ENCODE results near the gene NCR3LG1.

Gene NCR3LG1

DNA sequence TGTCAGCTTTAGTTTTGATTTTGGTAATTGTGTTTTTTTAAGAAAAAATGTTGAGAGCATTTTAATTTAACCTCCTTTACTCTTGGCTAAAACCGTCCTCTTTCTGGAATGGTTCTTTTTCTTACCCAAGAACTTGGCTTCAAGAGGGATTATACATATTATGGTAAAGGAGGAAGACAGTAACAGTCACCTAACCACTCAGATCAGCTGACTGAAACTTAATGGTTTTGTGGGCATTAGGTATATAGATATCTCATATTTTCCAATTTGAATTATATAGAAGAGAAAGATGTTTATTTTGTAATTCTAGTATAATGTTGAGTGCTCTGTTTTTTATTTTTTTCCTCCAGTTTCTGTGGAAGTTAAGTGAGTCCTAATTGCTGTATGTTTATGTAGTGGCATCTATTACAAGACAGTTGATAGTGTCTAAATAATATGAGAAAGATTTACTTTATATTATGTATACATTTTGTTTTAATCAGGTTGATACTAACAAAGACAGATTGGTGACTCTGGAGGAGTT, 36.6 kb upstream of the NCR3LG1 start:
- ATAC-seq = no peak

DNA sequence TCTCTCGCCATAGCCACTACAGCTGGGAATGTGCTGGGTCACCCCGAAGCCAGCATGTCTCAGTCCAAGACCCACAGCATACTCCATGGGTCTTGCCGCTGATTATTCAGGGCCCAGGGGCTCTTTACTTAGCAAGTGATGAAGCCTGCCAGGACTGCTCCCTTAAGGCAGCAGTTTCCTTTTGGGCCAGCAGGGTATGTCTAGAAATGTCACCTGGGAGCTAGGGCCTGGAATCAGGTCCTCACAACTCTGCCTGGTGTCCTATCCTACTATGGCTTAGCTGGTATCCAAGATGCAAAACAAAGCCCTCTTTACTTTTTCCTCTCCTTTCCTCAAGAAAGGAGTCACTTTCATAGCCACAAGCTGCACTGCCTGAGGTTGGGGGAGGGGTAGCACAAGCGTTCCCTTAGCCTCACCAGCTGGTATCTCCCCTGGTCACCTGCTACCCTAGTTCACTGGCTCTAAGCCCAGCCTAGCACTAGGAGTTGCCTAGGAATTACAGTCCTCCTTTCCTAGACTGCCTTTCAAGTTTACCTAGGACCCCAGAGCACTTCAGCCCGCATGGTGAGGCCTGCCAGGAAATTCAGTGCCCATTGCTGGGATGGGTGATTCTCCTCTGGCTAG, 22.6 kb upstream of the NCR3LG1 start:
- no peak for ATAC-seq
- TF ChIP-seq, protein P1, sequence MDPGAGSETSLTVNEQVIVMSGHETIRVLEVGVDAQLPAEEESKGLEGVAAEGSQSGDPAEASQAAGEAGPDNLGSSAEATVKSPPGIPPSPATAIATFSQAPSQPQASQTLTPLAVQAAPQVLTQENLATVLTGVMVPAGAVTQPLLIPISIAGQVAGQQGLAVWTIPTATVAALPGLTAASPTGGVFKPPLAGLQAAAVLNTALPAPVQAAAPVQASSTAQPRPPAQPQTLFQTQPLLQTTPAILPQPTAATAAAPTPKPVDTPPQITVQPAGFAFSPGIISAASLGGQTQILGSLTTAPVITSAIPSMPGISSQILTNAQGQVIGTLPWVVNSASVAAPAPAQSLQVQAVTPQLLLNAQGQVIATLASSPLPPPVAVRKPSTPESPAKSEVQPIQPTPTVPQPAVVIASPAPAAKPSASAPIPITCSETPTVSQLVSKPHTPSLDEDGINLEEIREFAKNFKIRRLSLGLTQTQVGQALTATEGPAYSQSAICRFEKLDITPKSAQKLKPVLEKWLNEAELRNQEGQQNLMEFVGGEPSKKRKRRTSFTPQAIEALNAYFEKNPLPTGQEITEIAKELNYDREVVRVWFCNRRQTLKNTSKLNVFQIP (CRISPR knock-in tag; IDR thresholded peaks at IDR 0.05; ENCODE audit: borderline replicate concordance, low read depth) = no peak
- TF ChIP-seq SNAI2 (CRISPR knock-in tag; IDR thresholded peaks at IDR 0.05) (no peak), BACH2 (CRISPR knock-in tag; IDR thresholded peaks at IDR 0.05; ENCODE audit: borderline replicate concordance) (no peak), PPARA (CRISPR knock-in tag; IDR thresholded peaks at IDR 0.05; ENCODE audit: borderline replicate concordance) (no peak), ZNF8 (CRISPR knock-in tag; IDR thresholded peaks at IDR 0.05) (no peak), ZFP30 (CRISPR knock-in tag; IDR thresholded peaks at IDR 0.05) (no peak), GLIS3 (CRISPR knock-in tag; IDR thresholded peaks at IDR 0.05) (no peak), TCF4 (CRISPR knock-in tag; IDR thresholded peaks at IDR 0.05; ENCODE audit: borderline replicate concordance) (no peak), ESRRG (CRISPR knock-in tag; IDR thresholded peaks at IDR 0.05) (no peak), ARNTL (CRISPR knock-in tag; IDR thresholded peaks at IDR 0.05; ENCODE audit: borderline replicate concordance, low read depth) (no peak), ISL1 (CRISPR knock-in tag; IDR thresholded peaks at IDR 0.05) (no peak), ZFP3 (CRISPR knock-in tag; IDR thresholded peaks at IDR 0.05) (no peak), ZC3H10 (CRISPR knock-in tag; IDR thresholded peaks at IDR 0.05) (no peak), TOX (CRISPR knock-in tag; IDR thresholded peaks at IDR 0.05; ENCODE audit: borderline replicate concordance) (no peak), RARB (CRISPR knock-in tag; IDR thresholded peaks at IDR 0.05) (no peak)
- TF ChIP-seq, protein P2, sequence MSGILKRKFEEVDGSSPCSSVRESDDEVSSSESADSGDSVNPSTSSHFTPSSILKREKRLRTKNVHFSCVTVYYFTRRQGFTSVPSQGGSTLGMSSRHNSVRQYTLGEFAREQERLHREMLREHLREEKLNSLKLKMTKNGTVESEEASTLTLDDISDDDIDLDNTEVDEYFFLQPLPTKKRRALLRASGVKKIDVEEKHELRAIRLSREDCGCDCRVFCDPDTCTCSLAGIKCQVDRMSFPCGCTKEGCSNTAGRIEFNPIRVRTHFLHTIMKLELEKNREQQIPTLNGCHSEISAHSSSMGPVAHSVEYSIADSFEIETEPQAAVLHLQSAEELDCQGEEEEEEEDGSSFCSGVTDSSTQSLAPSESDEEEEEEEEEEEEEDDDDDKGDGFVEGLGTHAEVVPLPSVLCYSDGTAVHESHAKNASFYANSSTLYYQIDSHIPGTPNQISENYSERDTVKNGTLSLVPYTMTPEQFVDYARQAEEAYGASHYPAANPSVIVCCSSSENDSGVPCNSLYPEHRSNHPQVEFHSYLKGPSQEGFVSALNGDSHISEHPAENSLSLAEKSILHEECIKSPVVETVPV (CRISPR knock-in tag; IDR thresholded peaks at IDR 0.05) = no peak

More for the DNA sequence above, 36.6 kb upstream of the NCR3LG1 start:
- no peak for TF ChIP-seq ESRRG (CRISPR knock-in tag; IDR thresholded peaks at IDR 0.05)
- TF ChIP-seq, protein P3, sequence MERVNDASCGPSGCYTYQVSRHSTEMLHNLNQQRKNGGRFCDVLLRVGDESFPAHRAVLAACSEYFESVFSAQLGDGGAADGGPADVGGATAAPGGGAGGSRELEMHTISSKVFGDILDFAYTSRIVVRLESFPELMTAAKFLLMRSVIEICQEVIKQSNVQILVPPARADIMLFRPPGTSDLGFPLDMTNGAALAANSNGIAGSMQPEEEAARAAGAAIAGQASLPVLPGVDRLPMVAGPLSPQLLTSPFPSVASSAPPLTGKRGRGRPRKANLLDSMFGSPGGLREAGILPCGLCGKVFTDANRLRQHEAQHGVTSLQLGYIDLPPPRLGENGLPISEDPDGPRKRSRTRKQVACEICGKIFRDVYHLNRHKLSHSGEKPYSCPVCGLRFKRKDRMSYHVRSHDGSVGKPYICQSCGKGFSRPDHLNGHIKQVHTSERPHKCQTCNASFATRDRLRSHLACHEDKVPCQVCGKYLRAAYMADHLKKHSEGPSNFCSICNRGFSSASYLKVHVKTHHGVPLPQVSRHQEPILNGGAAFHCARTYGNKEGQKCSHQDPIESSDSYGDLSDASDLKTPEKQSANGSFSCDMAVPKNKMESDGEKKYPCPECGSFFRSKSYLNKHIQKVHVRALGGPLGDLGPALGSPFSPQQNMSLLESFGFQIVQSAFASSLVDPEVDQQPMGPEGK (CRISPR knock-in tag; IDR thresholded peaks at IDR 0.05; ENCODE audit: borderline replicate concordance) = no peak
- TF ChIP-seq, protein P1 (CRISPR knock-in tag; IDR thresholded peaks at IDR 0.05; ENCODE audit: borderline replicate concordance, low read depth) = no peak
- no peak for TF ChIP-seq ARNTL (CRISPR knock-in tag; IDR thresholded peaks at IDR 0.05; ENCODE audit: borderline replicate concordance, low read depth)
- TF ChIP-seq RARB (CRISPR knock-in tag; IDR thresholded peaks at IDR 0.05) = no peak
- TF ChIP-seq ISL1 (CRISPR knock-in tag; IDR thresholded peaks at IDR 0.05) = no peak
- TF ChIP-seq, protein P2 (CRISPR knock-in tag; IDR thresholded peaks at IDR 0.05) = no peak
- TF ChIP-seq CSDC2 (CRISPR knock-in tag; IDR thresholded peaks at IDR 0.05) = no peak
- no peak for TF ChIP-seq PPARA (CRISPR knock-in tag; IDR thresholded peaks at IDR 0.05; ENCODE audit: borderline replicate concordance)
- no peak for TF ChIP-seq TOX (CRISPR knock-in tag; IDR thresholded peaks at IDR 0.05; ENCODE audit: borderline replicate concordance)
- no peak for TF ChIP-seq ZFP3 (CRISPR knock-in tag; IDR thresholded peaks at IDR 0.05)
- TF ChIP-seq BACH2 (CRISPR knock-in tag; IDR thresholded peaks at IDR 0.05; ENCODE audit: borderline replicate concordance) = no peak
- no peak for TF ChIP-seq ZC3H10 (CRISPR knock-in tag; IDR thresholded peaks at IDR 0.05)
- no peak for TF ChIP-seq TCF4 (CRISPR knock-in tag; IDR thresholded peaks at IDR 0.05; ENCODE audit: borderline replicate concordance)
- no peak for TF ChIP-seq ZNF565 (CRISPR knock-in tag; conservative IDR thresholded peaks at IDR 0.05; ENCODE audit: low read depth)
- TF ChIP-seq ZNF8 (CRISPR knock-in tag; IDR thresholded peaks at IDR 0.05) = no peak
- TF ChIP-seq ZFP30 (CRISPR knock-in tag; IDR thresholded peaks at IDR 0.05) = no peak
- TF ChIP-seq SNAI2 (CRISPR knock-in tag; IDR thresholded peaks at IDR 0.05) = no peak
- no peak for TF ChIP-seq GLIS3 (CRISPR knock-in tag; IDR thresholded peaks at IDR 0.05)
- TF ChIP-seq, protein P4, sequence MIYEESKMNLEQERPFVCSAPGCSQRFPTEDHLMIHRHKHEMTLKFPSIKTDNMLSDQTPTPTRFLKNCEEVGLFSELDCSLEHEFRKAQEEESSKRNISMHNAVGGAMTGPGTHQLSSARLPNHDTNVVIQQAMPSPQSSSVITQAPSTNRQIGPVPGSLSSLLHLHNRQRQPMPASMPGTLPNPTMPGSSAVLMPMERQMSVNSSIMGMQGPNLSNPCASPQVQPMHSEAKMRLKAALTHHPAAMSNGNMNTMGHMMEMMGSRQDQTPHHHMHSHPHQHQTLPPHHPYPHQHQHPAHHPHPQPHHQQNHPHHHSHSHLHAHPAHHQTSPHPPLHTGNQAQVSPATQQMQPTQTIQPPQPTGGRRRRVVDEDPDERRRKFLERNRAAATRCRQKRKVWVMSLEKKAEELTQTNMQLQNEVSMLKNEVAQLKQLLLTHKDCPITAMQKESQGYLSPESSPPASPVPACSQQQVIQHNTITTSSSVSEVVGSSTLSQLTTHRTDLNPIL (CRISPR knock-in tag; IDR thresholded peaks at IDR 0.05; ENCODE audit: low read depth) = no peak
